Mesothelial cell of epicardium (in vitro differentiated cells): ENCODE data around the gene CHKA. TPM values are rescaled to one million over a fixed set of nuclear protein-coding genes. Genes with fewer than 3 reads are reported as not detected.

ENCODE experiments used
- DNase-seq, 2 experiments: peaks; one replicate each; pipeline ENCODE4 v3.0.0; 2021; ENCODE audit warnings: low spot score in 2 of 2; ENCODE audit not compliant: unreplicated experiment in 2 of 2
- H3K27ac Mint-ChIP-seq: 2 replicates; pipeline ENCODE4 v1.8.0; 2021; ENCODE audit warnings: mixed read lengths
- H3K27me3 Mint-ChIP-seq: 2 replicates; pipeline ENCODE4 v1.8.0; 2021; ENCODE audit warnings: low read depth, mixed read lengths
- H3K36me3 Mint-ChIP-seq: 2 replicates; pipeline ENCODE4 v1.8.0; 2021; ENCODE audit warnings: mixed read lengths
- H3K4me1 Mint-ChIP-seq: 2 replicates; pipeline ENCODE4 v1.8.0; 2021; ENCODE audit warnings: mixed read lengths
- H3K4me3 Mint-ChIP-seq: 2 replicates; pipeline ENCODE4 v1.8.0; 2021; ENCODE audit warnings: mild to moderate bottlenecking, moderate library complexity, mixed read lengths
- H3K9me3 Mint-ChIP-seq: 2 replicates; pipeline ENCODE4 v1.8.0; 2021; ENCODE audit warnings: mixed read lengths
- CTCF ChIP-seq: fragments of 200-600 bp; sonication (generic); IDR thresholded peaks from one replicate; pipeline ENCODE4 v1.5.0; 2021; ENCODE audit warnings: antibody characterized with exemption; ENCODE audit not compliant: unreplicated experiment
- total RNA-seq: library from RNA; stranded (reverse); gene quantifications from 3 replicates; pipeline ENCODE4 v1.2.1, GENCODE V29; 2021

Gene CHKA
- total RNA-seq, 1 donor from 2014 or later = 74.4 TPM

DNA sequence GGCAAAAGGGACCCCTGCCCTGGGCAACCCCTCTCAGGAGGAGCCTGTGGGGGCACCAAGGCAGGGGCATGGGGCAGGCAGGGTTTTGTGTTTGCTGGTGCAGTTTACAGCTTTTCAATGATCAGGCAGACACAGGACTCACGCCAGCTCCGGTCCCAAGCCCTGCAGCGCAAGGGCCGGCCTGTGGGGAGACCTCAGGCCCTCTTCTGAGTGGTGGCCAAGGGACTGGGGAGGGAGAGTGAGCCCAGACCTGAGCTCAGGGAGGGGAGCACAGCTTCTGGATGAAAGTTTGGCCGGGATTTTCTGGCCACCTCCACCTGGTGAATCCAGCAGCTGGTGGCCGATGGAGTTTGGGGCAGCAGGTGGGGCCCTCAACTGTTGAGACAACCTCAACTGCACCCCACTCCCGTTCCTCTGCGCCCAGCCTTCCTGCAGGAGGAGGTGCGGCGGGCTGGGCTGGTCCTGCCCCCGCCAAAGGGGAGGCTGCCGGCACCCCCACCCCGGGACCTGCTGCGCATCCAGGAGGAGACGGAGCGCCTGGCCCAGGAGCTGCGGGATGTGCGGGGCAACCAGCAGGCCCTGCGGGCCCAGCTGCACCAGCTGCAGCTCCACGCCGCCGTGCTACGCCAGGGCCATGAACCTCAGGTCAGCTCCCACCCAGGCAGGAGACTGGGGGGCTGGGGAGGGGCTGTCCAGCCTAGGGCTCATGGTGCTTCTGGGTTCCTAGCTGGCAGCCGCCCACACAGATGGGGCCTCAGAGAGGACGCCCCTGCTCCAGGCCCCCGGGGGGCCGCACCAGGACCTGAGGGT lies 78.8 kb downstream of the CHKA start:
- no peaks in the 10 kb centered on the region for H3K36me3 Mint-ChIP-seq
- H3K4me1 Mint-ChIP-seq = peaks cover 8% of the 10 kb centered on the region
- TF ChIP-seq CTCF = no peak
- DNase-seq = no peak
- no peaks in the 10 kb centered on the region for H3K27me3 Mint-ChIP-seq
- no peaks in the 10 kb centered on the region for H3K9me3 Mint-ChIP-seq
- H3K27ac Mint-ChIP-seq = no peak overlapping the region
- H3K4me3 Mint-ChIP-seq = no peak overlapping the region

- no peak for TF ChIP-seq CTCF
- no peak overlapping the region for H3K4me3 Mint-ChIP-seq
Observed at GRCh38 chr11:68041617-68042218, 79.5 kb downstream of the CHKA start.

GRCh38 chr11:68040957-68041591 lies 80.1 kb downstream of the CHKA start:
- H3K4me3 Mint-ChIP-seq = no peak overlapping the region
- no peaks in the 10 kb centered on the region for H3K9me3 Mint-ChIP-seq
- no peak for TF ChIP-seq CTCF
- no peaks in the 10 kb centered on the region for H3K36me3 Mint-ChIP-seq
- H3K27me3 Mint-ChIP-seq = no peaks in the 10 kb centered on the region
- H3K27ac Mint-ChIP-seq = no peak overlapping the region
- H3K4me1 Mint-ChIP-seq = peaks cover 8% of the 10 kb centered on the region
- DNase-seq = no peak

More at GRCh38 chr11:68041617-68042218, 79.5 kb downstream of the CHKA start:
- H3K36me3 Mint-ChIP-seq = no peaks in the 10 kb centered on the region
- peaks cover 8% of the 10 kb centered on the region for H3K4me1 Mint-ChIP-seq
- H3K9me3 Mint-ChIP-seq = no peaks in the 10 kb centered on the region
- no peak overlapping the region for H3K27ac Mint-ChIP-seq
- no peak for DNase-seq
- H3K27me3 Mint-ChIP-seq = no peaks in the 10 kb centered on the region

GRCh38 chr11:68040101-68040956 lies 80.9 kb downstream of the CHKA start:
- no peak for TF ChIP-seq CTCF
- H3K27me3 Mint-ChIP-seq = no peaks in the 10 kb centered on the region

GRCh38 chr11:68039526-68040086 lies 81.6 kb downstream of the CHKA start:
- DNase-seq = no peak
- no peaks in the 10 kb centered on the region for H3K36me3 Mint-ChIP-seq
- H3K4me3 Mint-ChIP-seq = peak overlapping the region; percentile 57
- no peak for TF ChIP-seq CTCF
- H3K27ac Mint-ChIP-seq = peak overlapping the region; percentile 91
- H3K27me3 Mint-ChIP-seq = no peaks in the 10 kb centered on the region
- H3K4me1 Mint-ChIP-seq = peaks cover 8% of the 10 kb centered on the region
- H3K9me3 Mint-ChIP-seq = no peaks in the 10 kb centered on the region

More at GRCh38 chr11:68040101-68040956, 80.9 kb downstream of the CHKA start:
- Mint-ChIP-seq H3K9me3 (no peaks in the 10 kb centered on the region), H3K4me3 (peak overlapping the region; percentile 57), H3K36me3 (no peaks in the 10 kb centered on the region), H3K27ac (peak overlapping the region; percentile 91), H3K4me1 (peaks cover 8% of the 10 kb centered on the region)
- DNase-seq = no peak
